IMR-90 (cell line): ENCODE measurements around the gene CALU. TPM values are rescaled to one million over a fixed set of nuclear protein-coding genes. Genes with fewer than 3 reads are reported as not detected.
A peak's percentile ranks its signal among the peaks of the same experiment; 100 is the strongest.

Experiments used
- ATAC-seq: fragments of 200-7000 bp; cut with Tn5 transposase; 2 replicates; pipeline ENCODE4 v1.9.1; 2020; ENCODE audit warnings: low read depth, mild to moderate bottlenecking, moderate library complexity
- BruUV-seq: library from RNA; stranded (reverse); fragments of 400-500 nt; replicated peaks from 2 replicates; lab custom pipeline; 2021; lab: Mats Ljungman, UMichigan
- CTCF ChIA-PET: fragments of 300-600 bp; formaldehyde crosslinking; extraction: SDS; loops from one replicate; lab custom pipeline; 2021; ENCODE audit warnings: antibody characterized with exemption; lab: Yijun Ruan, JAX
- POLR2A ChIA-PET: fragments of 300-600 bp; sonication (Branson Sonifier 250); formaldehyde crosslinking; loops from one replicate; lab custom pipeline; 2022; ENCODE audit warnings: antibody characterized with exemption; ENCODE audit not compliant: unreplicated experiment; lab: Charles Lee
- DNase-seq: peaks from one replicate; pipeline ENCODE4 v3.0.0; 2013
- H2AFZ ChIP-seq: replicated peaks from 2 replicates; pipeline ENCODE3; 2013; ENCODE audit warnings: low read length, mild to moderate bottlenecking; ENCODE audit not compliant: poor library complexity
- H2AK5ac ChIP-seq: 2 replicates; pipeline ENCODE4 v1.6.1; 2013; ENCODE audit warnings: low read depth, low read length, inconsistent platforms
- H2AK9ac ChIP-seq: replicated peaks from 2 replicates; pipeline ENCODE3; 2013; ENCODE audit warnings: mild to moderate bottlenecking, low read depth, low read length, moderate library complexity; ENCODE audit not compliant: poor library complexity
- H2BK120ac ChIP-seq: 2 replicates; pipeline ENCODE4 v1.6.1; 2013; ENCODE audit warnings: low read depth, low read length, inconsistent platforms
- H2BK15ac ChIP-seq: 3 replicates; pipeline ENCODE4 v1.6.1; 2013; ENCODE audit warnings: low read depth, low read length, inconsistent platforms
- H2BK20ac ChIP-seq: 2 replicates; pipeline ENCODE4 v1.6.1; 2013; ENCODE audit warnings: low read depth, mild to moderate bottlenecking, inconsistent platforms, low read length, moderate library complexity
- H2BK5ac ChIP-seq: 2 replicates; pipeline ENCODE4 v1.6.1; 2013; ENCODE audit warnings: mild to moderate bottlenecking, low read depth, low read length, inconsistent platforms; ENCODE audit not compliant: poor library complexity, severe bottlenecking
- H3K14ac ChIP-seq: replicated peaks from 2 replicates; pipeline ENCODE4 v1.6.1; 2013; ENCODE audit warnings: low read depth, low read length, inconsistent platforms
- H3K18ac ChIP-seq: 2 replicates; pipeline ENCODE4 v1.6.1; 2013; ENCODE audit warnings: low read depth, low read length, control low read depth
- H3K23ac ChIP-seq: 2 replicates; pipeline ENCODE4 v1.6.1; 2013; ENCODE audit warnings: low read depth, low read length, inconsistent platforms
- H3K27ac ChIP-seq: 2 replicates; pipeline ENCODE4 v1.5.1; 2013; ENCODE audit warnings: mild to moderate bottlenecking, control low read depth, low read length; ENCODE audit not compliant: insufficient read depth
- H3K27me3 ChIP-seq: 2 replicates; pipeline ENCODE4 v1.6.1; 2013; ENCODE audit warnings: low read length; ENCODE audit not compliant: control insufficient read depth, insufficient read depth
- H3K36me3 ChIP-seq: 2 replicates; pipeline ENCODE4 v1.6.1; 2013; ENCODE audit warnings: low read length, mixed read lengths; ENCODE audit not compliant: control insufficient read depth, insufficient read depth
- H3K4ac ChIP-seq: 2 replicates; pipeline ENCODE4 v1.6.1; 2013; ENCODE audit warnings: low read depth, low read length, inconsistent platforms
- H3K4me1 ChIP-seq: 2 replicates; pipeline ENCODE4 v1.6.1; 2013; ENCODE audit warnings: low read length, mixed read lengths; ENCODE audit not compliant: control insufficient read depth, insufficient read depth
- H3K4me2 ChIP-seq: 2 replicates; pipeline ENCODE4 v1.6.1; 2013; ENCODE audit warnings: low read depth, mild to moderate bottlenecking, control low read depth, low read length, moderate library complexity
- H3K4me3 ChIP-seq: 2 replicates; pipeline ENCODE4 v1.5.1; 2013; ENCODE audit warnings: low read depth, mild to moderate bottlenecking, control low read depth, low read length, moderate library complexity; ENCODE audit not compliant: insufficient read depth
- H3K56ac ChIP-seq: 2 replicates; pipeline ENCODE4 v1.6.1; 2013; ENCODE audit warnings: low read length, inconsistent platforms; ENCODE audit not compliant: insufficient read depth; ENCODE audit errors: extremely low read depth
- H3K79me1 ChIP-seq, 2 experiments: 2 replicates each; pipeline ENCODE4 v1.6.1; 2013; ENCODE audit warnings: low read length in 2 of 2, inconsistent platforms in 1 of 2, low read depth in 1 of 2
- H3K9ac ChIP-seq: 2 replicates; pipeline ENCODE4 v1.6.1; 2013; ENCODE audit warnings: low read depth, low read length, control low read depth
- H3K9me1 ChIP-seq: 2 replicates; pipeline ENCODE4 v1.6.1; 2013; ENCODE audit warnings: low read length, inconsistent platforms; ENCODE audit not compliant: insufficient read depth
- H3K9me3 ChIP-seq: 2 replicates; pipeline ENCODE4 v1.6.1; 2013; ENCODE audit warnings: low read length; ENCODE audit not compliant: control insufficient read depth, insufficient read depth
- H4K20me1 ChIP-seq: 2 replicates; pipeline ENCODE4 v1.6.1; 2013; ENCODE audit warnings: low read length, inconsistent platforms; ENCODE audit not compliant: insufficient read depth
- H4K5ac ChIP-seq: 2 replicates; pipeline ENCODE4 v1.6.1; 2013; ENCODE audit warnings: mild to moderate bottlenecking, low read depth, low read length, control low read depth
- H4K8ac ChIP-seq, 2 experiments: 2 replicates each; pipeline ENCODE4 v1.6.1; 2013; ENCODE audit warnings: low read depth in 2 of 2, low read length in 2 of 2, control low read depth in 1 of 2, inconsistent platforms in 1 of 2
- H4K91ac ChIP-seq: 2 replicates; pipeline ENCODE4 v1.6.1; 2013; ENCODE audit warnings: low read depth, low read length, inconsistent platforms; ENCODE audit not compliant: insufficient read depth
- BHLHE40 ChIP-seq: fragments of 150-350 bp; IDR thresholded peaks from 2 replicates; pipeline ENCODE4 v1.6.1; 2016; ENCODE audit warnings: mild to moderate bottlenecking, low read depth, low read length
- CEBPB ChIP-seq: IDR thresholded peaks from 2 replicates; pipeline ENCODE4 v1.6.1; 2012; ENCODE audit warnings: low read depth, low read length, improper control_type of control experiment
- ELK1 ChIP-seq: fragments of 150-350 bp; IDR thresholded peaks from 2 replicates; pipeline ENCODE4 v1.6.1; 2016; ENCODE audit warnings: low read depth, mild to moderate bottlenecking, low read length, moderate library complexity, borderline replicate concordance
- FOS ChIP-seq: fragments of 150-350 bp; IDR thresholded peaks from 2 replicates; pipeline ENCODE4 v1.6.1; 2016; ENCODE audit warnings: low read depth, low read length
- MAFK ChIP-seq: IDR thresholded peaks from 2 replicates; pipeline ENCODE4 v1.6.1; 2012; ENCODE audit warnings: low read depth, low read length, improper control_type of control experiment
- MAZ ChIP-seq: IDR thresholded peaks from 2 replicates; pipeline ENCODE4 v1.6.1; 2012; ENCODE audit warnings: low read depth, mild to moderate bottlenecking, low read length, improper control_type of control experiment, moderate library complexity, borderline replicate concordance
- MXI1 ChIP-seq: IDR thresholded peaks from 2 replicates; pipeline ENCODE4 v1.6.1; 2012; ENCODE audit warnings: low read depth, mild to moderate bottlenecking, low read length, moderate library complexity, borderline replicate concordance
- NFE2L2 ChIP-seq: fragments of 150-350 bp; IDR thresholded peaks from 2 replicates; pipeline ENCODE4 v1.6.1; 2016; ENCODE audit warnings: low read depth, mild to moderate bottlenecking, low read length
- POLR2A ChIP-seq: IDR thresholded peaks from 2 replicates; pipeline ENCODE4 v1.6.1; 2012; ENCODE audit warnings: mild to moderate bottlenecking, low read depth, low read length
- RAD21 ChIP-seq: IDR thresholded peaks from 2 replicates; pipeline ENCODE4 v1.6.1; 2012; ENCODE audit warnings: low read length, improper control_type of control experiment
- RCOR1 ChIP-seq: IDR thresholded peaks from 2 replicates; pipeline ENCODE4 v1.6.1; 2012; ENCODE audit warnings: mild to moderate bottlenecking, low read length, improper control_type of control experiment; ENCODE audit not compliant: insufficient replicate concordance
- RFX5 ChIP-seq: IDR thresholded peaks from 2 replicates; pipeline ENCODE4 v1.8.0; 2012; ENCODE audit warnings: low read depth, mild to moderate bottlenecking, low read length, moderate library complexity
- SMC3 ChIP-seq: fragments of 150-350 bp; IDR thresholded peaks from 2 replicates; pipeline ENCODE4 v1.6.1; 2016; ENCODE audit warnings: low read depth, mild to moderate bottlenecking, antibody characterized with exemption, low read length, moderate library complexity
- WGBS, 2 experiments: methylation state at CpG; one replicate each; pipeline versions ENCODE4 v1.1.5 to v1.1.7; 2013; ENCODE audit warnings: missing lambda C conversion rate in 2 of 2; ENCODE audit not compliant: insufficient read length in 1 of 2; ENCODE audit errors: extremely low coverage in 2 of 2; 5-methylcytosine and 5-hydroxymethylcytosine counted together
- dilution Hi-C: fragments of 300-500 bp; cut with HindIII; formaldehyde crosslinking; loops from one replicate; pipeline ENCODE4 v1.14.3; 2018; ENCODE audit warnings: low sequenced_read_pairs; ENCODE audit not compliant: unreplicated experiment
- in situ Hi-C: fragments of 300-500 bp; cut with MboI; formaldehyde crosslinking; loops from 3 replicates; pipeline ENCODE4 v1.14.3; 2019; ENCODE audit warnings: low sequenced_read_pairs, inconsistent platforms, mixed read lengths
- intact Hi-C: fragments of 100-400 bp; cut with micrococcal nuclease; formaldehyde crosslinking; loops from 2 replicates; pipeline ENCODE4 v1.10.0; 2022
- polyA plus RNA-seq, 3 experiments: library from polyadenylated mRNA; depleted of rRNA; stranded (reverse); fragments of >200 nt; gene quantifications; 2 replicates each; pipeline ENCODE4 v1.2.3, GENCODE V29; 2012; ENCODE audit warnings: low replicate concordance in 1 of 3
- total RNA-seq: library from RNA; depleted of rRNA; stranded (reverse); fragments of >200 nt; gene quantifications from 2 replicates; pipeline ENCODE4 v1.2.3, GENCODE V29; 2012
- TF ChIP-seq, protein P1 (sequence below): conservative IDR thresholded peaks from 2 replicates; pipeline ENCODE4 v1.5.1; 2012; ENCODE audit warnings: mild to moderate bottlenecking, low read depth, low read length, improper control_type of control experiment
- TF ChIP-seq, protein P2 (sequence below): fragments of 150-350 bp; IDR thresholded peaks from 2 replicates; pipeline ENCODE4 v1.6.1; 2017; ENCODE audit warnings: mild to moderate bottlenecking, antibody characterized with exemption, low read length, low read depth

Gene CALU
- total and polyA plus RNA-seq, 2 of the 4 experiments (the other 2 are of a cell fraction): 421 to 525 TPM

GRCh38 chr7:128741491-128741890 lies 2.3 kb downstream of the CALU start:
- Histone ChIP-seq H3K4me1 (peaks cover 8% of the 10 kb centered on the region), H2BK5ac (peak overlapping the region; percentile 87), H4K20me1 (peaks cover 73% of the 10 kb centered on the region), H4K8ac (no peak overlapping the region), H3K9me1 (peaks cover 23% of the 10 kb centered on the region), H4K5ac (no peak overlapping the region), H3K4me2 (peak overlapping the region; percentile 90), H3K79me1 (peaks cover 0 to 19% of the 10 kb centered on the region in 2 experiments; a peak in 2 of 4 replicates), H3K36me3 (peaks cover 7% of the 10 kb centered on the region), H3K18ac (no peak overlapping the region), H3K9ac (no peak overlapping the region), H2AK9ac (no peak overlapping the region), H2AFZ (no peak overlapping the region), H3K27me3 (no peaks in the 10 kb centered on the region), H3K27ac (no peak overlapping the region), H3K14ac (no peak overlapping the region), H3K9me3 (no peaks in the 10 kb centered on the region), H2AK5ac (no peak overlapping the region), H4K91ac (no peak overlapping the region), H3K4me3 (no peak overlapping the region; the same call in 1 of the 2 replicates), H2BK15ac (no peak overlapping the region), H3K56ac (no peak overlapping the region; the same call in 1 of the 2 replicates), H3K4ac (no peak overlapping the region), H3K23ac (peak overlapping the region; percentile 85; the same call in 1 of the 2 replicates), H2BK20ac (no peak overlapping the region), H2BK120ac (no peak overlapping the region)
- DNase-seq (no peak), ATAC-seq (no peak)
- in situ Hi-C loops: no loop called here
- dilution Hi-C loops: no loop called here
- POLR2A ChIA-PET: interaction anchor here (1.5 kb wide), 1 partner anchor 91 kb away, joined by 12 read pairs; no protein-coding TSS in a partner anchor
- CTCF ChIA-PET: interaction anchor here (0.8 kb wide), 1 partner anchor 10 kb away, joined by 4 read pairs; no protein-coding TSS in a partner anchor
- no TSS peak for BruUV-seq
- WGBS, 2 experiments: no CpG with 5 or more reads among the region's 3 CpGs
- intact Hi-C loops: loop anchor here (5.0 kb wide), 1 partner anchor 91 kb away; the partner anchor contains the start of gene FLNC
- no peak for TF ChIP-seq RAD21
- TF ChIP-seq POLR2A: no peak
- TF ChIP-seq CEBPB: no peak
- TF ChIP-seq ELK1: no peak
- no peak for TF ChIP-seq MAFK
- TF ChIP-seq RFX5: no peak
- TF ChIP-seq, protein P1, sequence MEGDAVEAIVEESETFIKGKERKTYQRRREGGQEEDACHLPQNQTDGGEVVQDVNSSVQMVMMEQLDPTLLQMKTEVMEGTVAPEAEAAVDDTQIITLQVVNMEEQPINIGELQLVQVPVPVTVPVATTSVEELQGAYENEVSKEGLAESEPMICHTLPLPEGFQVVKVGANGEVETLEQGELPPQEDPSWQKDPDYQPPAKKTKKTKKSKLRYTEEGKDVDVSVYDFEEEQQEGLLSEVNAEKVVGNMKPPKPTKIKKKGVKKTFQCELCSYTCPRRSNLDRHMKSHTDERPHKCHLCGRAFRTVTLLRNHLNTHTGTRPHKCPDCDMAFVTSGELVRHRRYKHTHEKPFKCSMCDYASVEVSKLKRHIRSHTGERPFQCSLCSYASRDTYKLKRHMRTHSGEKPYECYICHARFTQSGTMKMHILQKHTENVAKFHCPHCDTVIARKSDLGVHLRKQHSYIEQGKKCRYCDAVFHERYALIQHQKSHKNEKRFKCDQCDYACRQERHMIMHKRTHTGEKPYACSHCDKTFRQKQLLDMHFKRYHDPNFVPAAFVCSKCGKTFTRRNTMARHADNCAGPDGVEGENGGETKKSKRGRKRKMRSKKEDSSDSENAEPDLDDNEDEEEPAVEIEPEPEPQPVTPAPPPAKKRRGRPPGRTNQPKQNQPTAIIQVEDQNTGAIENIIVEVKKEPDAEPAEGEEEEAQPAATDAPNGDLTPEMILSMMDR: no peak
- no peak for TF ChIP-seq FOS
- no peak for TF ChIP-seq MAZ
- TF ChIP-seq SMC3: no peak
- no peak for TF ChIP-seq NFE2L2
- no peak for TF ChIP-seq BHLHE40
- no peak for TF ChIP-seq RCOR1
- no peak for TF ChIP-seq MXI1
- TF ChIP-seq, protein P2, sequence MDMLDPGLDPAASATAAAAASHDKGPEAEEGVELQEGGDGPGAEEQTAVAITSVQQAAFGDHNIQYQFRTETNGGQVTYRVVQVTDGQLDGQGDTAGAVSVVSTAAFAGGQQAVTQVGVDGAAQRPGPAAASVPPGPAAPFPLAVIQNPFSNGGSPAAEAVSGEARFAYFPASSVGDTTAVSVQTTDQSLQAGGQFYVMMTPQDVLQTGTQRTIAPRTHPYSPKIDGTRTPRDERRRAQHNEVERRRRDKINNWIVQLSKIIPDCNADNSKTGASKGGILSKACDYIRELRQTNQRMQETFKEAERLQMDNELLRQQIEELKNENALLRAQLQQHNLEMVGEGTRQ: no peak
